Smooth muscle cell of the coronary artery (primary cell): ENCODE data around the gene MDM2. TPM values are rescaled to one million over a fixed set of nuclear protein-coding genes. Genes with fewer than 3 reads are reported as not detected.

Experiments used
- total RNA-seq: library from RNA; depleted of rRNA; stranded (reverse); fragments of >200 nt; gene quantifications from 2 replicates; pipeline ENCODE4 v1.2.3, GENCODE V29; 2014; ENCODE audit warnings: low replicate concordance

Gene MDM2
- 153 and 248 TPM in 2 replicates for total RNA-seq

GRCh38 chr12:68807576-68808387 lies at the start of gene MDM2:
Gene MDM2 (plus strand): TSS chr12:68808177. CDS start chr12:68808478, 301 bp downstream.

Other genes with a start within 250 kb of the MDM2 start
- gene RAP1B, start 197.3 kb upstream of the MDM2 start, total RNA-seq = 172 and 197 TPM in 2 replicates
- 31.8 and 32.9 TPM in 2 replicates for gene NUP107, start 121.2 kb upstream of the MDM2 start, total RNA-seq
- gene SLC35E3, start 62.0 kb upstream of the MDM2 start, total RNA-seq = 6.5 and 10.6 TPM in 2 replicates
- 0.83 and 18.7 TPM in 2 replicates for gene CPM, start 125.0 kb downstream of the MDM2 start, total RNA-seq